ENCODE measurements around the gene EPB41L5.
"Not testable (repeated sequence)": the region's sequence is repeated elsewhere in the genome, so short reads cannot be mapped to it uniquely, and the experiment has no call there.

The EPB41L5 gene

GRCh38 chr2:120034621-120035020 is 21.7 kb downstream of the EPB41L5 start:
- Mint-ChIP-seq H3K27ac (peak overlapping the region; percentile 24 to 88 (median 78)), H3K4me3 (no peak overlapping the region)

GRCh38 chr2:120036145-120036544 is 23.3 kb downstream of the EPB41L5 start:
- H3K27ac Mint-ChIP-seq = peak overlapping the region; percentile 41 to 95 (median 78)
- H3K4me1 Mint-ChIP-seq = peaks cover 17% of the 10 kb centered on the region
- peak overlapping the region in 2 of 3 experiments; percentile 2 to 11 for H3K4me3 Mint-ChIP-seq
- no peak for TF ChIP-seq CTCF (IDR thresholded peaks at IDR 0.05; ENCODE audit: unreplicated experiment in 3 of 3)
- peaks cover 16% of the 10 kb centered on the region for H3K9me3 Mint-ChIP-seq
- H3K27me3 Mint-ChIP-seq (ENCODE audit: low read depth) = no peaks in the 10 kb centered on the region
- peaks cover 41% of the 10 kb centered on the region for H3K36me3 Mint-ChIP-seq (ENCODE audit: low read depth)

More at GRCh38 chr2:120034621-120035020, 21.7 kb downstream of the EPB41L5 start:
- Mint-ChIP-seq H3K27me3 (ENCODE audit: low read depth) (no peaks in the 10 kb centered on the region), H3K9me3 (peaks cover 13% of the 10 kb centered on the region), H3K36me3 (ENCODE audit: low read depth) (peaks cover 44% of the 10 kb centered on the region), H3K4me1 (peaks cover 17% of the 10 kb centered on the region)
- TF ChIP-seq CTCF (IDR thresholded peaks at IDR 0.05; ENCODE audit: unreplicated experiment in 3 of 3) = no peak

- peaks cover 22% of the 10 kb centered on the region for H3K9me3 Mint-ChIP-seq
Measured at GRCh38 chr2:120037995-120038541, 25.2 kb downstream of the EPB41L5 start.

GRCh38 chr2:120042359-120042758 is 29.5 kb downstream of the EPB41L5 start:
- H3K4me1 Mint-ChIP-seq = no peaks in the 10 kb centered on the region
- no peak for TF ChIP-seq CTCF (IDR thresholded peaks at IDR 0.05; ENCODE audit: unreplicated experiment in 3 of 3)
- H3K4me3 Mint-ChIP-seq = no peak overlapping the region
- peaks cover 30% of the 10 kb centered on the region for H3K9me3 Mint-ChIP-seq
- no peak overlapping the region for H3K27ac Mint-ChIP-seq
- H3K27me3 Mint-ChIP-seq (ENCODE audit: low read depth) = no peaks in the 10 kb centered on the region
- peaks cover 82% of the 10 kb centered on the region for H3K36me3 Mint-ChIP-seq (ENCODE audit: low read depth)

More at GRCh38 chr2:120037995-120038541, 25.2 kb downstream of the EPB41L5 start:
- peaks cover 57% of the 10 kb centered on the region for H3K36me3 Mint-ChIP-seq (ENCODE audit: low read depth)
- no peak for TF ChIP-seq CTCF (IDR thresholded peaks at IDR 0.05; ENCODE audit: unreplicated experiment in 3 of 3)
- peaks cover 17% of the 10 kb centered on the region for H3K4me1 Mint-ChIP-seq
- no peak overlapping the region for H3K4me3 Mint-ChIP-seq
- H3K27ac Mint-ChIP-seq = peak overlapping the region in 1 of 3 experiments; percentile 95
- H3K27me3 Mint-ChIP-seq (ENCODE audit: low read depth) = no peaks in the 10 kb centered on the region

GRCh38 chr2:120044336-120044735 is 31.5 kb downstream of the EPB41L5 start:
- Mint-ChIP-seq H3K36me3 (ENCODE audit: low read depth) (peaks cover 85% of the 10 kb centered on the region), H3K4me1 (no peaks in the 10 kb centered on the region), H3K27me3 (ENCODE audit: low read depth) (no peaks in the 10 kb centered on the region), H3K4me3 (no peak overlapping the region), H3K27ac (no peak overlapping the region), H3K9me3 (peaks cover 41% of the 10 kb centered on the region)
- no peak for TF ChIP-seq CTCF (IDR thresholded peaks at IDR 0.05; ENCODE audit: unreplicated experiment in 3 of 3)

- H3K4me1 Mint-ChIP-seq, H3K27ac Mint-ChIP-seq, H3K4me3 Mint-ChIP-seq: not testable (repeated sequence)
Measured at GRCh38 chr2:120045775-120046174, 32.9 kb downstream of the EPB41L5 start.

GRCh38 chr2:120046252-120046651 is 33.4 kb downstream of the EPB41L5 start:
- H3K27me3 Mint-ChIP-seq (ENCODE audit: low read depth); H3K27ac Mint-ChIP-seq; H3K4me3 Mint-ChIP-seq; H3K4me1 Mint-ChIP-seq: not testable (repeated sequence)
- Mint-ChIP-seq H3K9me3 (peaks cover 53% of the 10 kb centered on the region), H3K36me3 (ENCODE audit: low read depth) (peaks cover 95% of the 10 kb centered on the region)

More at GRCh38 chr2:120045775-120046174, 32.9 kb downstream of the EPB41L5 start:
- not testable (repeated sequence) for H3K27me3 Mint-ChIP-seq (ENCODE audit: low read depth)
- Mint-ChIP-seq H3K36me3 (ENCODE audit: low read depth) (peaks cover 92% of the 10 kb centered on the region), H3K9me3 (peaks cover 51% of the 10 kb centered on the region)
